OCI-LY3 (cell line): Measurements from ENCODE around the gene CNTNAP2.

Experiments used
- H2AFZ ChIP-seq: fragments of 200-600, 300-600 bp; shearing (Covaris generic); 2 replicates; pipeline ENCODE4 v1.6.0; 2014; ENCODE audit warnings: antibody characterized with exemption, low read depth, low read length
- H3K27ac ChIP-seq: fragments of 200-600, 300-600 bp; sonication (generic); 2 replicates; pipeline ENCODE4 v1.5.1; 2014; ENCODE audit warnings: mild to moderate bottlenecking, low read length, moderate library complexity, mixed read lengths
- H3K27me3 ChIP-seq: fragments of 200-600, 300-600 bp; sonication (generic); 2 replicates; pipeline ENCODE4 v1.6.1; 2014; ENCODE audit warnings: low read depth, low read length, mixed read lengths
- H3K36me3 ChIP-seq: fragments of 200-600, 300-600 bp; sonication (generic); replicated peaks from 2 replicates; pipeline ENCODE3; 2014; ENCODE audit warnings: low read depth, low read length, mixed read lengths
- H3K4me1 ChIP-seq: fragments of 300-600, 200-600 bp; sonication (generic); 2 replicates; pipeline ENCODE4 v1.6.1; 2014; ENCODE audit warnings: low read length, mixed read lengths
- H3K4me2 ChIP-seq: fragments of 200-600, 300-600 bp; sonication (generic); 2 replicates; pipeline ENCODE4 v1.6.1; 2014; ENCODE audit warnings: low read length, mixed read lengths
- H3K4me3 ChIP-seq: fragments of 300-600, 200-600 bp; sonication (generic); 2 replicates; pipeline ENCODE4 v1.5.1; 2014; ENCODE audit warnings: antibody characterized with exemption, mild to moderate bottlenecking, low read length, moderate library complexity
- H3K79me2 ChIP-seq: fragments of 300-600, 200-600 bp; shearing (Covaris generic); 2 replicates; pipeline ENCODE4 v1.6.1; 2014; ENCODE audit warnings: mild to moderate bottlenecking, low read length, mixed read lengths
- H3K9ac ChIP-seq: fragments of 300-600, 200-600 bp; shearing (Covaris generic); 2 replicates; pipeline ENCODE4 v1.6.0; 2014; ENCODE audit warnings: mild to moderate bottlenecking, low read length, moderate library complexity
- H3K9me3 ChIP-seq: fragments of 200-600, 300-600 bp; shearing (Covaris generic); 2 replicates; pipeline ENCODE4 v1.6.1; 2014; ENCODE audit warnings: low read length, mixed read lengths; ENCODE audit not compliant: insufficient read depth
- H4K20me1 ChIP-seq: fragments of 200-600, 300-600 bp; sonication (generic); 2 replicates; pipeline ENCODE4 v1.6.1; 2016; ENCODE audit warnings: low read length, mixed read lengths; ENCODE audit not compliant: insufficient read depth
- CTCF ChIP-seq: fragments of 200-600, 300-600 bp; sonication (generic); IDR thresholded peaks from 2 replicates; pipeline ENCODE4 v1.5.1; 2014; ENCODE audit warnings: antibody characterized with exemption, low read length, low read depth
- EZH2phosphoT487 ChIP-seq: fragments of 200-600 bp; shearing (Covaris generic); IDR thresholded peaks from 2 replicates; pipeline ENCODE4 v1.6.1; 2018; ENCODE audit warnings: antibody characterized with exemption, mixed run types, low read depth

Gene CNTNAP2

GRCh38 chr7:148362541-148362940 is 2245.9 kb downstream of the CNTNAP2 start:
- H3K9ac ChIP-seq, result no peak overlapping the region
- H3K36me3 ChIP-seq, result no peaks in the 10 kb centered on the region
- no peak overlapping the region for H2AFZ ChIP-seq
- H3K27ac ChIP-seq, result no peak overlapping the region
- H3K9me3 ChIP-seq, result no peaks in the 10 kb centered on the region
- no peaks in the 10 kb centered on the region for H4K20me1 ChIP-seq
- H3K27me3 ChIP-seq, result no peaks in the 10 kb centered on the region; the same call in 1 of the 2 replicates
- no peak overlapping the region for H3K4me2 ChIP-seq
- no peaks in the 10 kb centered on the region for H3K79me2 ChIP-seq
- H3K4me3 ChIP-seq, result no peak overlapping the region
- TF ChIP-seq EZH2phosphoT487 (no peak), CTCF (no peak)
- H3K4me1 ChIP-seq, result no peaks in the 10 kb centered on the region

DNA sequence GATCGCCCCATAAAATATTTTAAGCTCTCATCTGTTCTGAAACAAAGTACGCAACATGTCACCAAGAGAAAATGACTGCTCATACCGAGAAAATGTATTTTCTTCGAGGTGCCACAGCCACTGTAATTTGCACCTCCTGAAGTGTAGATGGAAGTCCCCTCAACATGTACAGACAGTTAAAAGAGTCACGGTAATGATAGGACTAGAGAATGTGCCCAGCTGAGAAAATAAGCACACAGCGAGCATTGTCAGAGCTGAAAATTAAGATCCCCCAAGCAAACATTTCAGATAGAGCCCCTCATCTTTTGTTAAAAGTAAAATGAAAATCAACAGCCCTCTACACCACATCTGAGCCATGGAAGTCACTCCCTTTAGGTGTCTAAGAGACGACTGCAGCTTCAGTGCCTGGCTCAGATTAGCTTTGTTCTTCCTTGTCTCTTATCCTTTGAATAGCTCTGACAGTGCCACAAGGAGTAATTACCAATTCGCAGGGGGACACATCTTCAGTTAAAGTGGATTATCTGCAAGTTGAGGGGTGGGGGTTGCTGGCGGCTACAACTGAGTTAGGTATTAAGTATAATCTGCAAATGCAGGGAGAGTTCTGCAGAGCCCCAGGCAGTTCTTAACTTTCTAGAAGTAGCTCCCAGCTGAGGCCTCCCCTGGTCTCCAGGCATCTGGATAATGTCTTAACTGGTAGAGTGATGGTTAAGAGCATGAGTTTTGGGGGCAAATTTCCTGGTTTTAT is 2251.3 kb downstream of the CNTNAP2 start:
- no peak overlapping the region for H3K27ac ChIP-seq
- no peaks in the 10 kb centered on the region for H3K36me3 ChIP-seq
- no peak overlapping the region for H3K4me2 ChIP-seq
- TF ChIP-seq CTCF (no peak), EZH2phosphoT487 (no peak)
- no peaks in the 10 kb centered on the region for H3K9me3 ChIP-seq
- H3K9ac ChIP-seq, result no peak overlapping the region
- H3K27me3 ChIP-seq, result no peaks in the 10 kb centered on the region
- H3K79me2 ChIP-seq, result no peaks in the 10 kb centered on the region
- H4K20me1 ChIP-seq, result no peaks in the 10 kb centered on the region
- H3K4me1 ChIP-seq, result no peaks in the 10 kb centered on the region
- no peak overlapping the region for H2AFZ ChIP-seq
- H3K4me3 ChIP-seq, result no peak overlapping the region

DNA sequence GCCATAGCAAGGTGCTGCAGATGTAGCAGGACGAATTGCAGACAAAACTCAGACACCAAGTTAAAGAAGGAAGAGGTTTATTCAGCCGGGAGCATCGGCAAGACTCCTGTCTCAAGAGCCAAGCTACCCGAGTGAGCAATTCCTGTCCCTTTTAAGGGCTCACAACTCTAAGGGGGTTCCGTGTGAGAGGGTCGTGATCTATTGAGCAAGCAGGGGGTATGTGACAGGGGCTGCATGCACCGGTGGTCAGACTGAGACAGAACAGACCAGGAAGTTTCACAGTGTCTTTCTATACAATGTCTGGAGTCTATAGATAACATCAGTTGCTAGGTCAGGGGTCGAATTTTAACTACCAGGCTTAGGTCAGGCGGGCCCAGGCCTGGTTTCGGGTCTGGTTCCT is 2252.0 kb downstream of the CNTNAP2 start:
- Histone ChIP-seq H3K36me3 (no peaks in the 10 kb centered on the region), H3K4me1 (no peaks in the 10 kb centered on the region), H3K79me2 (no peaks in the 10 kb centered on the region), H3K9ac (no peak overlapping the region), H4K20me1 (no peaks in the 10 kb centered on the region), H3K27me3 (no peaks in the 10 kb centered on the region), H3K4me2 (no peak overlapping the region), H3K4me3 (no peak overlapping the region), H3K9me3 (no peaks in the 10 kb centered on the region), H3K27ac (no peak overlapping the region), H2AFZ (no peak overlapping the region)
- TF ChIP-seq EZH2phosphoT487 (no peak), CTCF (no peak)

DNA sequence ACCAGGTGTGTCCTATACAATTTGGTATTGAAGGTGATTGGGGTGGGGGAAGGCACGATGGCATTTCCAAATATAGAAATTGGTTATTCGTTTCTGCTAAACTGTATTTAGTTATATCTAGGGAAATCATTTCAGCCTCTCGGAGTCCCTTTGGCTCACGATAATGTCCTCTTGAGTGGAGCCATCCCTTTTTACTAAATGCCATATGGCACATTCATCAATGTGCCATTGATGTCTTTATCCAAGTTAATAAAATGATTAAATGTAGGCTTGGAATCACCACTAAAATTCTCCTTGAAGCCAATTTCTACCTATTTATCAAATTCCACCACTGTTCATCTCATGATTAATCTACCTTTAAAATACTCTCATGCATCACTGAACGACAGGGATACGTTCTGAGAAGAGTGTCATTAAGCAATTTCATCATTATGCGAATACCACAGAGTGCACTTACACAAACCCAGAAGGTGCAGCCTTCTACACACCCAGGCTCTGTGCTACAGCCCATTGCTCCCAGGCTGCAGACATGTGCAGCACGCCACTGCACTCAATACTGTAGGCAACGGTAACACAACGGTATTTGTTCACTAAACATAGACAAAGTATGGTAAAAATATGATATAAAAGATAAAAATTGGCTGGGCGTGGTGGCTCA is 2254.8 kb downstream of the CNTNAP2 start:
- H3K4me2 ChIP-seq, result no peak overlapping the region
- no peaks in the 10 kb centered on the region for H3K9me3 ChIP-seq
- no peak for TF ChIP-seq EZH2phosphoT487
- no peak overlapping the region for H3K27ac ChIP-seq
- H3K4me3 ChIP-seq, result no peak overlapping the region
- no peaks in the 10 kb centered on the region for H3K36me3 ChIP-seq
- no peak overlapping the region for H3K9ac ChIP-seq
- H3K79me2 ChIP-seq, result no peaks in the 10 kb centered on the region
- no peaks in the 10 kb centered on the region for H3K27me3 ChIP-seq
- no peaks in the 10 kb centered on the region for H4K20me1 ChIP-seq
- no peaks in the 10 kb centered on the region for H3K4me1 ChIP-seq
- H2AFZ ChIP-seq, result no peak overlapping the region
